Lung (tissue), 12 donors: ENCODE data around the gene CPXM2. TPM values are rescaled to one million over a fixed set of nuclear protein-coding genes. Genes with fewer than 3 reads are reported as not detected.
A peak's percentile ranks its signal among the peaks of the same experiment; 100 is the strongest.

Source experiments
- ATAC-seq: fragments of 200-7000 bp; cut with Tn5 transposase; one replicate; pipeline ENCODE4 v1.9.1; 2020; ENCODE audit warnings: moderate number of reproducible peaks; ENCODE audit not compliant: insufficient read depth, low FRiP score
- DNase-seq, 3 donors: peaks; one replicate each; pipeline ENCODE4 v3.0.0-alpha.2; 2013 to 2017
- H3K27ac ChIP-seq, 2 donors: one replicate each; pipeline ENCODE4 v1.5.1; 2013; ENCODE audit warnings: mild to moderate bottlenecking in 2 of 2, moderate library complexity in 2 of 2, control low read depth in 1 of 2, inconsistent platforms in 1 of 2, low read depth in 1 of 2, low read length in 1 of 2
- H3K27me3 ChIP-seq, 3 donors: one replicate each; pipeline ENCODE4 v1.5.1; 2013; ENCODE audit warnings: low read length in 2 of 3; ENCODE audit not compliant: control insufficient read depth in 3 of 3, insufficient read depth in 3 of 3
- H3K36me3 ChIP-seq, 4 donors: one replicate each; pipeline ENCODE4 v1.5.1; 2013; ENCODE audit warnings: low read length in 4 of 4, mild to moderate bottlenecking in 1 of 4, moderate library complexity in 1 of 4; ENCODE audit not compliant: control insufficient read depth in 4 of 4, insufficient read depth in 4 of 4
- H3K4me1 ChIP-seq, 5 donors: one replicate each; pipeline ENCODE4 v1.5.1; 2013; ENCODE audit warnings: low read length in 5 of 5, mild to moderate bottlenecking in 2 of 5, moderate library complexity in 1 of 5; ENCODE audit not compliant: control insufficient read depth in 5 of 5, insufficient read depth in 5 of 5
- H3K4me3 ChIP-seq: one replicate; pipeline ENCODE4 v1.5.1; 2013; ENCODE audit warnings: mild to moderate bottlenecking, control low read depth, moderate library complexity
- H3K9ac ChIP-seq, 2 donors: one replicate each; pipeline ENCODE4 v1.5.1; 2013; ENCODE audit warnings: low read length in 2 of 2, control low read depth in 1 of 2; ENCODE audit not compliant: insufficient read depth in 1 of 2
- H3K9me3 ChIP-seq, 4 donors: one replicate each; pipeline ENCODE4 v1.5.1; 2013; ENCODE audit warnings: low read length in 3 of 4, mild to moderate bottlenecking in 1 of 4, moderate library complexity in 1 of 4; ENCODE audit not compliant: control insufficient read depth in 4 of 4, insufficient read depth in 3 of 4
- CTCF ChIP-seq: IDR thresholded peaks from 2 replicates; pipeline ENCODE4 v1.5.1; 2012; ENCODE audit warnings: mild to moderate bottlenecking; ENCODE audit errors: control extremely low read depth, extremely low read depth
- WGBS, 2 donors: extraction: QIAGEN DNeasy Blood & Tissue Kit; methylation state at CpG; one replicate each; pipeline ENCODE4 v1.1.7; 2013; 5-methylcytosine and 5-hydroxymethylcytosine counted together
- polyA plus RNA-seq, 2 donors: library from polyadenylated mRNA; stranded (reverse); fragments of 200-250 nt; gene quantifications; one replicate each; pipeline ENCODE4 v1.2.1, GENCODE V29; 2013
- total RNA-seq, 2 donors: library from RNA; depleted of rRNA in 1 of 2; stranded (reverse); fragments of >200 nt in 1 of 2; gene quantifications; one replicate each; pipeline ENCODE4 v1.2.1, GENCODE V29; 2014 to 2021
- donor health status: control.
- donor health status: control.
- donor health status: Bipolar disorder and iron deficiency.
- donor health status: healthy.
- donor health status: DM: yes; HTN: yes; CAD: no.

The CPXM2 gene
- total and polyA plus RNA-seq, 4 donors, result 0.66 to 5.0 (median 2.1) TPM

- Histone ChIP-seq H3K36me3 (no peaks in the 10 kb centered on the region), H3K9ac (no peak overlapping the region), H3K4me1 (peaks cover 0 to 5% (median 0%) of the 10 kb centered on the region in 5 donors), H3K27ac (no peak overlapping the region), H3K27me3 (peaks cover 0 to 2% (median 2%) of the 10 kb centered on the region in 3 donors), H3K4me3 (no peak overlapping the region), H3K9me3 (peaks cover 0 to 4% (median 0%) of the 10 kb centered on the region in 4 donors)
- WGBS, 2 donors, result 85% methylated on average over 7 of the region's 7 CpGs
- TF ChIP-seq CTCF, result no peak
- DNase-seq (no peak), ATAC-seq (no peak)
These were observed 39.1 kb downstream of the CPXM2 start for GRCh38 chr10:123852411-123852951.

- no peak for TF ChIP-seq CTCF
- no peak for ATAC-seq
- Histone ChIP-seq H3K36me3 (no peaks in the 10 kb centered on the region), H3K4me3 (no peak overlapping the region), H3K27ac (no peak overlapping the region), H3K9ac (no peak overlapping the region), H3K27me3 (no peaks in the 10 kb centered on the region), H3K4me1 (peaks cover 0 to 5% (median 0%) of the 10 kb centered on the region in 5 donors), H3K9me3 (peaks cover 0 to 5% (median 2%) of the 10 kb centered on the region in 4 donors)
- 36 to 49% methylated on average over 5 of the region's 5 CpGs for WGBS, 2 donors
- DNase-seq, result no peak
These were observed 42.8 kb downstream of the CPXM2 start for GRCh38 chr10:123848564-123849457.

- DNase-seq (peak in 2 of 3 donors; percentile 2 to 32), ATAC-seq (no peak)
- TF ChIP-seq CTCF, result no peak
- H3K4me1 ChIP-seq, result peaks cover 0 to 5% (median 0%) of the 10 kb centered on the region in 5 donors
- H3K27me3 ChIP-seq, result no peaks in the 10 kb centered on the region
- no peak overlapping the region for H3K9ac ChIP-seq
- 58 to 67% methylated on average over 5 of the region's 5 CpGs for WGBS, 2 donors
- H3K36me3 ChIP-seq, result no peaks in the 10 kb centered on the region
- no peak overlapping the region for H3K27ac ChIP-seq
- peaks cover 0 to 5% (median 2%) of the 10 kb centered on the region in 4 donors for H3K9me3 ChIP-seq
- H3K4me3 ChIP-seq, result no peak overlapping the region
These were observed 43.7 kb downstream of the CPXM2 start for GRCh38 chr10:123847686-123848432.
